ENCODE data around the gene UGT1A8.
"Not testable (repeated sequence)": the region's sequence is repeated elsewhere in the genome, so short reads cannot be mapped to it uniquely, and the experiment has no call there.

The UGT1A8 gene

GRCh38 chr2:233654501-233654900 lies 37.1 kb downstream of the UGT1A8 start:
- no peak for DNase-seq (ENCODE audit: low read depth in 1 of 2, low spot score in 1 of 2)
- TF ChIP-seq JUND (IDR thresholded peaks at IDR 0.05; ENCODE audit: low read depth): no peak

GRCh38 chr2:233655043-233655442 lies 37.6 kb downstream of the UGT1A8 start:
- in situ Hi-C loops (cut with HindIII; ENCODE audit: low pct_unique_long_range_greater_than_20kb, low sequenced_read_pairs): no loop called here
- DNase-seq (ENCODE audit: low read depth in 1 of 2, low spot score in 1 of 2): no peak
- no peak for TF ChIP-seq JUND (IDR thresholded peaks at IDR 0.05; ENCODE audit: low read depth)

More at GRCh38 chr2:233654501-233654900, 37.1 kb downstream of the UGT1A8 start:
- in situ Hi-C loops (cut with HindIII; ENCODE audit: low pct_unique_long_range_greater_than_20kb, low sequenced_read_pairs): no loop called here

GRCh38 chr2:233655943-233656342 lies 38.5 kb downstream of the UGT1A8 start:
- DNase-seq (ENCODE audit: low read depth in 1 of 2, low spot score in 1 of 2); in situ Hi-C loops (cut with HindIII; ENCODE audit: low pct_unique_long_range_greater_than_20kb, low sequenced_read_pairs): not testable (repeated sequence)

GRCh38 chr2:233656443-233656842 lies 39.0 kb downstream of the UGT1A8 start:
- no peak for DNase-seq (ENCODE audit: low read depth in 1 of 2, low spot score in 1 of 2)
- no peak for TF ChIP-seq JUND (IDR thresholded peaks at IDR 0.05; ENCODE audit: low read depth)
- in situ Hi-C loops (cut with HindIII; ENCODE audit: low pct_unique_long_range_greater_than_20kb, low sequenced_read_pairs): no loop called here

- in situ Hi-C loops (cut with HindIII; ENCODE audit: low pct_unique_long_range_greater_than_20kb, low sequenced_read_pairs): no loop called here
- TF ChIP-seq JUND (IDR thresholded peaks at IDR 0.05; ENCODE audit: low read depth): no peak
- no peak for DNase-seq (ENCODE audit: low read depth in 1 of 2, low spot score in 1 of 2)
Observed at GRCh38 chr2:233658610-233659009, 41.2 kb downstream of the UGT1A8 start.

- in situ Hi-C loops (cut with HindIII; ENCODE audit: low pct_unique_long_range_greater_than_20kb, low sequenced_read_pairs): no loop called here
- no peak for DNase-seq (ENCODE audit: low read depth in 1 of 2, low spot score in 1 of 2)
- TF ChIP-seq JUND (IDR thresholded peaks at IDR 0.05; ENCODE audit: low read depth): no peak
Observed at GRCh38 chr2:233663911-233664310, 46.5 kb downstream of the UGT1A8 start.

GRCh38 chr2:233668605-233669260 lies 51.3 kb downstream of the UGT1A8 start:
- no peak for DNase-seq (ENCODE audit: low read depth in 1 of 2, low spot score in 1 of 2)
- in situ Hi-C loops (cut with HindIII; ENCODE audit: low pct_unique_long_range_greater_than_20kb, low sequenced_read_pairs): no loop called here
- TF ChIP-seq JUND (IDR thresholded peaks at IDR 0.05; ENCODE audit: low read depth): no peak

GRCh38 chr2:233671290-233672161 lies 54.1 kb downstream of the UGT1A8 start, which contains the start of gene UGT1A9:
Gene UGT1A9, plus strand, starts transcription at chr2:233671898. Its CDS starts 37 bp downstream, at chr2:233671935.
- TF ChIP-seq JUND (IDR thresholded peaks at IDR 0.05; ENCODE audit: low read depth): no peak
- in situ Hi-C loops (cut with HindIII; ENCODE audit: low pct_unique_long_range_greater_than_20kb, low sequenced_read_pairs): no loop called here
- DNase-seq (ENCODE audit: low read depth in 1 of 2, low spot score in 1 of 2): no peak

- no peak for TF ChIP-seq JUND (IDR thresholded peaks at IDR 0.05; ENCODE audit: low read depth)
- DNase-seq (ENCODE audit: low read depth in 1 of 2, low spot score in 1 of 2): no peak
- in situ Hi-C loops (cut with HindIII; ENCODE audit: low pct_unique_long_range_greater_than_20kb, low sequenced_read_pairs): no loop called here
Observed at GRCh38 chr2:233672886-233673285, 55.5 kb downstream of the UGT1A8 start.

GRCh38 chr2:233673896-233674295 lies 56.5 kb downstream of the UGT1A8 start:
- DNase-seq (ENCODE audit: low read depth in 1 of 2, low spot score in 1 of 2): no peak
- in situ Hi-C loops (cut with HindIII; ENCODE audit: low pct_unique_long_range_greater_than_20kb, low sequenced_read_pairs): no loop called here
- no peak for TF ChIP-seq JUND (IDR thresholded peaks at IDR 0.05; ENCODE audit: low read depth)

GRCh38 chr2:233674314-233674713 lies 56.9 kb downstream of the UGT1A8 start:
- TF ChIP-seq JUND (IDR thresholded peaks at IDR 0.05; ENCODE audit: low read depth): no peak
- no peak for DNase-seq (ENCODE audit: low read depth in 1 of 2, low spot score in 1 of 2)
- in situ Hi-C loops (cut with HindIII; ENCODE audit: low pct_unique_long_range_greater_than_20kb, low sequenced_read_pairs): no loop called here

GRCh38 chr2:233674995-233675394 lies 57.6 kb downstream of the UGT1A8 start:
- no peak for DNase-seq (ENCODE audit: low read depth in 1 of 2, low spot score in 1 of 2)
- TF ChIP-seq JUND (IDR thresholded peaks at IDR 0.05; ENCODE audit: low read depth): no peak
- in situ Hi-C loops (cut with HindIII; ENCODE audit: low pct_unique_long_range_greater_than_20kb, low sequenced_read_pairs): no loop called here

- in situ Hi-C loops (cut with HindIII; ENCODE audit: low pct_unique_long_range_greater_than_20kb, low sequenced_read_pairs): no loop called here
- TF ChIP-seq JUND (IDR thresholded peaks at IDR 0.05; ENCODE audit: low read depth): no peak
- DNase-seq (ENCODE audit: low read depth in 1 of 2, low spot score in 1 of 2): no peak
Observed at GRCh38 chr2:233676046-233676445, 58.6 kb downstream of the UGT1A8 start.

All from T47D (cell line).